GM06990 (cell line): ENCODE measurements around the gene RB1.

Experiments used
- DNase-seq: peaks from one replicate; pipeline ENCODE4 v3.0.0-alpha.2; 2011; ENCODE audit not compliant: insufficient read length; ENCODE audit errors: extremely low read depth
- H3K27me3 ChIP-seq: replicated peaks from 2 replicates; pipeline ENCODE4 v1.6.0; 2011; ENCODE audit warnings: low read length; ENCODE audit not compliant: control insufficient read depth, insufficient read depth
- H3K36me3 ChIP-seq: 2 replicates; pipeline ENCODE4 v1.5.1; 2011; ENCODE audit warnings: low read length; ENCODE audit not compliant: control insufficient read depth, insufficient read depth
- H3K4me3 ChIP-seq: replicated peaks from 2 replicates; pipeline ENCODE4 v1.5.1; 2011; ENCODE audit warnings: low read depth, mild to moderate bottlenecking, control low read depth, low read length
- TF ChIP-seq, protein P1 (sequence below): IDR thresholded peaks from 2 replicates; pipeline ENCODE4 v1.5.1; 2011; ENCODE audit warnings: low read length, control low read depth, mild to moderate bottlenecking, inconsistent platforms; ENCODE audit not compliant: insufficient read depth, poor library complexity, severe bottlenecking

The RB1 gene

DNA sequence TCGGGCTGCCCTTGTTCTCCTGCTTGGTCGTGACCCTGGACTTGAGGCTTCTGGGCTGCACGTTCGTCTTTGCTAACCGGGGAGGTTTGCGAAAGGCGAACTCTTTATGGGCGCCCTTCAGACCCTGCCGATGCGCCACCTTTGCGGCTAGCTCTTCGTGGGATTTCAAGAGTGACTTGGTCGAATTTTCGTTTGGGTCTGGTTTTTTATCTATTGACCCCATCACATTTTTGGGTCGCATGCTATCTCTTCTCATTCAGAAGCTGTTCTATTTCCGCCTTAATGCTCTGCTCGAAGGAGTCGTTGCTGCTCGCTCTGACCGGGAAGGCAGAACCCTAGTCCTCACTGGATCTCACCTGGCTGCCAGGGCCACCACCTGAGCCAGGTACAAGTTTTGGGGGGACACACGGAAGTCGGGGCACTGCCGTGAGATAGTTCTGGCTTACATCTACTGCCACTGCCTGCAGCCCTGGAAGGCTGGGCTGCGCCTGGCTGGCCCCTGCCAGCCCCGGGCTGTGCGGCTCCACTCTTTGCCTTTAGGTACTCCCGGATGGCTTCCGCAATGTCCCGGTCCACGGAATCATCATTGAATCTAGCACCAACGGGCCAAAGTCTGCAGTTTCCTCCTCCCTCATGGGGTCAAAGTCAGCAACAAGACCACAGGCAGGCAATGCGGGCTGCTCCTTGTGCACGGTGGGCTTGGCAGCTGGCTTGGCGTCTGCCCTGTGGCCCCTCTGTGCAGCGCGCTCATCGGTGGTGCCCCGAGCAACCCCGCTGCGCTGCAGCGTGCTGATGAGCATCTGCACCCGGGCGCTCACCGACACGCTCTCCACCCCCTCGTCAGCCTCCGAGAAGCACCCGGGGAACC is 16.2 kb downstream of the RB1 start:
- Histone ChIP-seq H3K36me3 (peaks cover 22% of the 10 kb centered on the region), H3K4me3 (no peak overlapping the region), H3K27me3 (no peaks in the 10 kb centered on the region)
- TF ChIP-seq, protein P1, sequence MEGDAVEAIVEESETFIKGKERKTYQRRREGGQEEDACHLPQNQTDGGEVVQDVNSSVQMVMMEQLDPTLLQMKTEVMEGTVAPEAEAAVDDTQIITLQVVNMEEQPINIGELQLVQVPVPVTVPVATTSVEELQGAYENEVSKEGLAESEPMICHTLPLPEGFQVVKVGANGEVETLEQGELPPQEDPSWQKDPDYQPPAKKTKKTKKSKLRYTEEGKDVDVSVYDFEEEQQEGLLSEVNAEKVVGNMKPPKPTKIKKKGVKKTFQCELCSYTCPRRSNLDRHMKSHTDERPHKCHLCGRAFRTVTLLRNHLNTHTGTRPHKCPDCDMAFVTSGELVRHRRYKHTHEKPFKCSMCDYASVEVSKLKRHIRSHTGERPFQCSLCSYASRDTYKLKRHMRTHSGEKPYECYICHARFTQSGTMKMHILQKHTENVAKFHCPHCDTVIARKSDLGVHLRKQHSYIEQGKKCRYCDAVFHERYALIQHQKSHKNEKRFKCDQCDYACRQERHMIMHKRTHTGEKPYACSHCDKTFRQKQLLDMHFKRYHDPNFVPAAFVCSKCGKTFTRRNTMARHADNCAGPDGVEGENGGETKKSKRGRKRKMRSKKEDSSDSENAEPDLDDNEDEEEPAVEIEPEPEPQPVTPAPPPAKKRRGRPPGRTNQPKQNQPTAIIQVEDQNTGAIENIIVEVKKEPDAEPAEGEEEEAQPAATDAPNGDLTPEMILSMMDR: no peak
- peak; percentile 21 for DNase-seq

DNA sequence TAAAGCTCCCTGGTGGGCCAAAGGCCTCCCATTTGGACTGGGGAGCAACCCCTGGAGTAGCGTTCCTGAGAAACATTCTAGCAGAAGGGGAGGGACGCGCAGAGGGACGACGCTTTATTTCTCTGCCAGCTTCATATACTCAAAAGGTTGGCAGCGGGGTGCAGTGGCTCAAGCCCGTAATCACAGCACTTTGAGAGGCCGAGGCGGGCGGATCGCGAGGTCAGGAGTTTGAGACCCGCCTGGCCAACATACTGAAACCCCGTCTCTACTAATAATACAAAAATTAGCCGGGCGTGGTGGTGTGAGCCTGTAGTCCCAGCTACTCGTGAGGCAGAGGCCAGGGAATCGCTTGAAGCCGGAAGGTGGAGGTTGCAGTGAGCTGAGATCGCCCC is 16.8 kb downstream of the RB1 start:
- DNase-seq: no peak
- peaks cover 22% of the 10 kb centered on the region for H3K36me3 ChIP-seq
- no peak overlapping the region for H3K4me3 ChIP-seq
- H3K27me3 ChIP-seq: no peaks in the 10 kb centered on the region
- TF ChIP-seq, protein P1: no peak

DNA sequence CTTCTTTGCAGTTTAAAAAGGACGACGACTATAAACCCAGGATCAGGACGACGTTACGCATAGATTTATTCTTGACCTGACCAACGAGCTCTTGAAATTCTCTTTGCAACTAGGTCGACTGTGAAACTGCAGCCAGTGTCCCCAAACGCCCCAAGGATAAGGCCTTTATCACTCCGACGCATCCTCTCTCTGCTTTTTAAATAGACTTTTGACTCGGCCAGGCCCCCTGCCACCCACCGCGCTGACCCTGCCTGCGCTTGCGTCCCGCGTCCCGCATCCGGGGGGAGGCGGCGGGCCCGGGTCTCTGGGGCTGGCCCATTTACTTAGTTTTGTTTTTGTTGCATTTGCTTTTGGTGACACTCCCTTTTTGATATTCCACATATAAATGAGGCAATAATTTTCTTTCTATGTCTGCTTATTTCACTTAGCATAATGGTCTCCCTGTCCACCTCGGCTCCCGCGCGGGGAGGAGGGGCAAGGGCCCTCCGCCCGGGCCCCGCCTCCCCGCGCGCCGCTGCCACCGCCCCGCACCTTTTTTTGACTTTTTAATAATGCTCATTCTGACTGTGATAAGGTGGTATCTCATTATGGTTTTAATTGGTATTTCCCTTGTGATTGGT is 17.4 kb downstream of the RB1 start:
- no peaks in the 10 kb centered on the region for H3K27me3 ChIP-seq
- DNase-seq: no peak
- H3K36me3 ChIP-seq: peaks cover 22% of the 10 kb centered on the region
- TF ChIP-seq, protein P1: no peak
- no peak overlapping the region for H3K4me3 ChIP-seq

DNA sequence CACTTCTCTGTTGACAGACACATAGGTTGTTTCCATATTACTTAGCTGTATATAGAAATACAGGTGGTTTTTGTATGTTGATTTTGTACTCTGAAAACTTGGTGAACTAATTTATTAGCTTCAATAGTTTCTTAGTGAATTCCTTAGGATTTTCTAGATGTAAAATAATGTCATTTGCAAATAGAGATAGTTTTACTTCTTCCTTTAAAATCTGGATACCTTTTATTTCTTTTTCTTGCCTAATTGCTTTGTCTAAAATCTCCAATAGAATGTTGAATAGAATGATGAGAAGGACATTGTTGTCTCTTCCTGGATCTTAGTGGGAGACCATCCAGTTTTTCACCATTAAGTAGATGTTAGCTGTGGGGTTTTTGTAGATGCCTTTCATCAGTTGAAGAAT is 18.7 kb downstream of the RB1 start:
- Histone ChIP-seq H3K27me3 (no peaks in the 10 kb centered on the region), H3K4me3 (no peak overlapping the region), H3K36me3 (peaks cover 18% of the 10 kb centered on the region)
- no peak for DNase-seq
- TF ChIP-seq, protein P1: no peak

DNA sequence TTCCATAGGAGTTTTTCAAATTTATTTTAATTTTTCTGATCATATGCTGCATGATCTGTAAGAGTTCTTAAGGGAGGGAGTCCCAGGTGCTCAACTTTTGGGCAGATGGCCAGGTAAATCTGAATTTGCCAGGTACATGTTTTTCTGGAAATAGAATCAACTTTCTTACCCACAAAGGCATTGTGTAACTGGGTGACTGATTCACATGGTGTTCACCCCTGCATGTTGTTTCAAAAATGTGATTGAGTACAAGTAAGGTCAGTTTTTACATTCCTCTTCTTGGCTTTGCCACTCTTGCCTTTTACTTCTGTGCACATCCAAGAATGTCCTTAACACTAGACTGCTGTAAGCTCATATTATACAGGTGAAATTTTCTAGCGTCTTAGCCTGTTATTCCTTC is 30.4 kb downstream of the RB1 start:
- H3K36me3 ChIP-seq: no peaks in the 10 kb centered on the region
- H3K4me3 ChIP-seq: no peak overlapping the region
- TF ChIP-seq, protein P1: no peak
- DNase-seq: no peak
- no peaks in the 10 kb centered on the region for H3K27me3 ChIP-seq
